GM21381 (cell line): ENCODE data around the gene CACNG4.

Experiments used
- ATAC-seq: cut with Tn5 transposase; IDR thresholded peaks from one replicate; pipeline ENCODE4 v1.9.1; 2021; ENCODE audit warnings: mild to moderate bottlenecking, moderate library complexity; ENCODE audit not compliant: unreplicated experiment

CACNG4 gene

DNA sequence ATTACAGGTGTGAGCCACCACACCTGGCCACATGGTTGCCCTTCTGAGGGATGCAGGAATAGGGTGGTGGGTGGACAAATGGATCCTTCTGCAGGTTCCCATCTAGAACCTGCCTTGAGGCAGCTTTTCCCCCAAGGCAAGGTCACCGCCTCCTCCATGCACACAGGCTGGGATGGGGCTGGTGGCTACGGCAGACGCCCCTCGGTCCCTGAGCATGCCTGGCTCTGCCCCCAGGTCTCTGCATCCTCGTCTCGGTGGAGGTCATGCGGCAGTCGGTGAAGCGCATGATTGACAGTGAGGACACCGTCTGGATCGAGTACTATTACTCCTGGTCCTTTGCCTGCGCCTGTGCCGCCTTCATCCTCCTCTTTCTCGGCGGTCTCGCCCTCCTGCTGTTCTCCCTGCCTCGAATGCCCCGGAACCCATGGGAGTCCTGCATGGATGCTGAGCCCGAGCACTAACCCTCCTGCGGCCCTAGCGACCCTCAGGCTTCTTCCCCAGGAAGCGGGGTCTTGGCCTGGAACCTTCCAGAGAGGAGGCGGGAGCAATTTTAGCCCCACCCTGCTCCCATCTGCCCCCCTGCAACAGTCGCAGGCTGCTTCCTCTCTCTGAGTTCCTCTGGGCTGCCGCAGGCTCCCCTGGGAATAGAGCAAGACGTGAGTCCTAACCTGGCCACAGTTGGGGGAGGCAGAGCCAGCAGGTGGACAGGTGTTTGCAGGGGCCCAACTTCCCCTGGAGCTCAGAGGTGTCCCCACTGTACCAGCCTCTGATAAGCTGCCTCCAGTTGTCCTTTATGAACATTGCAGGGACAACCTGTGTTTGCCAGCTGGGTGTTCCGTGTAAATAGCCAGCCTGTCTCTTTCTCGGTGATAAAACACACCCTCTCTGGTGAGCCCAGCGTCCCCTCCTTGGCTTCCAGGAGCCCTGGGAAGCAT is 91.6 kb downstream of the CACNG4 start:
- no peak for ATAC-seq

- ATAC-seq = no peak
Measured at GRCh38 chr17:67056746-67057490, 92.4 kb downstream of the CACNG4 start.

- no peak for ATAC-seq
Measured at GRCh38 chr17:67058036-67058435, 93.5 kb downstream of the CACNG4 start.

- no peak for ATAC-seq
Measured at GRCh38 chr17:67059372-67059771, 94.9 kb downstream of the CACNG4 start.

- ATAC-seq = no peak
Measured at GRCh38 chr17:67063141-67063540, 98.6 kb downstream of the CACNG4 start.

- no peak for ATAC-seq
Measured at GRCh38 chr17:67066717-67067116, 102.2 kb downstream of the CACNG4 start.

- ATAC-seq = no peak
Measured at GRCh38 chr17:67067571-67068482, 103.3 kb downstream of the CACNG4 start.

DNA sequence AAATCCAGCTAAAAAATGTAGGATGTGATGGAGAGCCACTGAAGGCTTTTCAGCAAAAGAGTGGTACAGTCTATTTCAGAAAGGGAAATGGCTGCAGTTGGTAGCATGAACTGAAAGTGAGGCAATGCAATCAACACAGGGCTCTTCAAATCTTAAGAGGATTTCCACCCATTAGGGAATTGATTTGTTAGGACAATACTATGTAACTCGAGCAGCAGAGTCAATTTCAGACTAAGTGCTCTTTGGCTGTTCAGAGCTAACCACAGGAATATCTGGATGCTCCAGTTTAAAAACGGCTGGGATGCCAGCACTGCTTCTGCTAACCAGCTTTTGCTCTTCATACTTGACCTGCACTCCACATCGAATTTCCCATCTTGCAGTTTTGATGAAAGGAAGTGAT is 104.5 kb downstream of the CACNG4 start:
- no peak for ATAC-seq

DNA sequence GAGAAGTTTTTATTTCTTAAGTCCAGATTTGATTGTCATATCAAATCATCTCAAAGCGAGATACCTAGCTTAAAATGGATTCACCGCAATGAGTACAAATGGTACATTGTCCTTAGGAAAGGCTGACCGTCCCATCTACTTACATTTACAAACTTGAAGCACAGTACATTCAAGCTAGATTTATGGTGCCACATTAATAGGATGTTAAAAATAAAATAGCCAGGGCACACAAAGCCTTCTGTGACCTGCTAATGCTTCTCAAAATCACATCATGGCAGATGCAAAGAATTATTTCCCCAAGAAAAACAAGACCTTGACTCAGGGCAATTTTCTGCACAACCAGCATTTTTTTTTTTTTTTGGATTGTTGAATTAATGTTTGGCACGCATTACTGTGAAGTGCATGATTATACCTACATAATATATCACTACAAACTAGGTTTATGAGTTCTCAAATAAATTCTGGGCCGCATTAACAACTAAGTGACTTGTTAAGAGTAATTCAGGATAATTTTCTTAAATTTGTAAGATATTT is 105.2 kb downstream of the CACNG4 start:
- no peak for ATAC-seq

- no peak for ATAC-seq
Measured at GRCh38 chr17:67071595-67071994, 107.1 kb downstream of the CACNG4 start.

DNA sequence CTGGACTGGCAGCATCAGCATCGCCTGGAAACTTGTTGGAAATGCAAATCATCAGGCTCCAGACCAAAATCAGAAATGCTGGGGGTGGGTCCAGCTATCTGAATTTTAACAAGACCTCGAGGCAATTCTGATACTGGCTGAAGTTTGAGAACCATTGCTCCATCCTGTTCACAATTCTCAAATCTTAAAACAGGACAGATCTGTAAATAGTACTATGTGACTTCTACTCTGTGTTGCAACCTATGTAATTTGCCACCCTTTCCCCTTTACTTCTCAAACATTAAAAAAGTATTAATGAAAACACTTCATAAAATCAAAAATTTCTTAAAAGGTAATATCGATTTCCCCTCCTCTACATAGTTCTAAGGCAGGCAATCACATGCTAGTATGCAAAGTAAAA is 108.4 kb downstream of the CACNG4 start:
- no peak for ATAC-seq

DNA sequence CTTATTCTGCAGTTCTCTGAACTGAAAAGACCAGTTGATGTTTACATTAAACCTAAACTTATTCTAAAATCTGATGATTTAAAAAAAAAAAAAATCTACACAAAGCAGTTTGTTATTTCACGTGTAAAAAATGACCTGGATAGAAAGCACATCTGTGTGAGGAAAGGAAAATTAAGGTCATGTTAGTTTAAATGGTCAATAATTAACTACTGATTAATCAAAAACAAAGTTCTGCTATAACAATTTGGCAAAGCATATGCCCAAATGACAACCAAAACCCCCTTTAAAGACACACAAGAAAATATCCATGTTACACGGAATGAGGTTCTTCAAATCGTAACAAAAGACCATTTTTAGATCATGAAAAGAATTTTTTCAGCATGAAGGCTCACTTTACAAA is 110.3 kb downstream of the CACNG4 start:
- no peak for ATAC-seq

DNA sequence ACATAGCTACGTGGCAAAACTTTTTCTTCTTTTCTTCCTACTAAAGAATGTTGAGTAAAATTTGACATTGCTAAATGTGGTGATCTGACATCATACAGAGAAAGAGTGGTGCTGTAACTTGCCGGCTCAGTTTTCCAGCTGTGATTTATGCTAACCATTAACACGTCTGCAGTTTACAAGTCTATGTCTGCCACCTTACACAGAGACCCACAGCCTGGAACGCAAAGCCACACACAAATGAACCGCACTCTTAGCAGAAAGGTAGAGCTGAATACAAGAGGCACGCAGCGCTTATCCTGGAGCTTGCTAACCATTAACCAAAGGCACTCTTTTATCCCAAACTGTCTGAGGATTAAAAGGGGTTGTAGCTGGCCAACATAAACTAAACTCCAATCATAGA is 111.8 kb downstream of the CACNG4 start:
- ATAC-seq = no peak

GRCh38 chr17:67078292-67078691 is 113.8 kb downstream of the CACNG4 start:
- ATAC-seq = no peak

GRCh38 chr17:67079491-67079890 is 115.0 kb downstream of the CACNG4 start:
- ATAC-seq = no peak

GRCh38 chr17:67080804-67081203 is 116.3 kb downstream of the CACNG4 start:
- no peak for ATAC-seq

GRCh38 chr17:67082107-67082506 is 117.6 kb downstream of the CACNG4 start:
- peak; percentile 75 for ATAC-seq
